Measurements from ENCODE around the gene KLHDC4. TPM values are rescaled to one million over a fixed set of nuclear protein-coding genes. Genes with fewer than 3 reads are reported as not detected.

Gene KLHDC4
- total RNA-seq, 1 experiment from 2014 or later: 76.2 TPM

- H2BK120ac ChIP-seq (ENCODE audit: low read depth, low read length, poor library complexity, severe bottlenecking): no peak overlapping the region
- DNase-seq: no peak
- no peak overlapping the region for H4K91ac ChIP-seq (ENCODE audit: insufficient read length, low read depth, low read length)
- H3K36me3 Mint-ChIP-seq (ENCODE audit: insufficient read depth in 1 of 3, low read depth in 3 of 3): peaks cover 0 to 12% (median 4%) of the 10 kb centered on the region in 3 experiments; a peak in 4 of 7 replicates
- no peak overlapping the region for H3K9ac ChIP-seq (ENCODE audit: extremely low read depth, insufficient read length, low read length)
- H3K4me2 ChIP-seq (ENCODE audit: insufficient read depth, insufficient read length, low read length): no peak overlapping the region
- H2BK5ac ChIP-seq (ENCODE audit: insufficient read length, low read length): no peak overlapping the region
- H3T11ph ChIP-seq (ENCODE audit: low read length): no peak overlapping the region
- no peaks in the 10 kb centered on the region for H3K79me2 ChIP-seq (ENCODE audit: insufficient read depth, low read length)
- no peak overlapping the region for H3K56ac ChIP-seq (ENCODE audit: insufficient read length, low read depth, low read length)
- H2BK12ac ChIP-seq (ENCODE audit: insufficient read length, low read depth, low read length): no peak overlapping the region
- no peaks in the 10 kb centered on the region for H3K79me1 ChIP-seq (ENCODE audit: insufficient read depth, low read depth, low read length, poor library complexity, severe bottlenecking)
- no peaks in the 10 kb centered on the region for H3K4me1 ChIP-seq (ENCODE audit: insufficient read depth, low read length)
- no peaks in the 10 kb centered on the region; the same call in 1 of the 2 replicates for H3K27me3 Mint-ChIP-seq (ENCODE audit: low read depth)
- H2BK20ac ChIP-seq (ENCODE audit: low read depth, low read length, poor library complexity, severe bottlenecking): no peak overlapping the region
- H4K8ac ChIP-seq (replicated peaks; ENCODE audit: insufficient read length, low read depth, low read length): no peak overlapping the region
- no peak for TF ChIP-seq CTCF (conservative IDR thresholded peaks at IDR 0.05)
- H3K27ac Mint-ChIP-seq: no peak overlapping the region
- H3K4me3 Mint-ChIP-seq: no peak overlapping the region
- no peaks in the 10 kb centered on the region for H3K9me3 ChIP-seq (ENCODE audit: control insufficient read depth, low read depth, low read length)
- H3K9me3 Mint-ChIP-seq: no peaks in the 10 kb centered on the region
- no peak overlapping the region; the same call in 1 of the 2 replicates for H3K14ac ChIP-seq (ENCODE audit: insufficient read depth, low read length)
- no peak overlapping the region for H3K27ac ChIP-seq (ENCODE audit: insufficient read length, low read depth, low read length)
- H3K4ac ChIP-seq (ENCODE audit: low read depth, low read length): no peak overlapping the region
- H2BK15ac ChIP-seq (ENCODE audit: low read depth, low read length): no peak overlapping the region
- no peaks in the 10 kb centered on the region for H4K20me1 ChIP-seq (ENCODE audit: control insufficient read depth, insufficient read depth, insufficient read length)
- H3K27me3 ChIP-seq (ENCODE audit: insufficient read depth, low read length): no peaks in the 10 kb centered on the region
- no peak overlapping the region for H4K5ac ChIP-seq (ENCODE audit: insufficient read length, low read depth, low read length)
- H3K18ac ChIP-seq (ENCODE audit: insufficient read length, low read depth, low read length): no peak overlapping the region
- H3K4me1 Mint-ChIP-seq: peaks cover 0 to 3% of the 10 kb centered on the region in 2 experiments; a peak in 2 of 4 replicates
- H3K23ac ChIP-seq (ENCODE audit: insufficient read length, low read depth, low read length): no peak overlapping the region
- no CpG with 5 or more reads among the region's 45 CpGs for WGBS (ENCODE audit: extremely low coverage, insufficient read length, low lambda C conversion rate)
- no peak overlapping the region for H2AK5ac ChIP-seq (ENCODE audit: insufficient read length, low read length)
- H3K23me2 ChIP-seq (ENCODE audit: insufficient read length, low read depth, low read length, poor library complexity, severe bottlenecking): no peaks in the 10 kb centered on the region
- H2AFZ ChIP-seq (ENCODE audit: low read length): no peak overlapping the region
These were observed 76.6 kb downstream of the KLHDC4 start for GRCh38 chr16:87688876-87689815.

All from H9 (cell line).